Right lobe of liver (tissue), 4 donors: ENCODE results near the gene EPHA3.

Experiments
- POLR2A ChIP-seq: fragments of 450-650 bp; IDR thresholded peaks from one replicate; pipeline ENCODE4 v1.6.1; 2017; ENCODE audit warnings: antibody characterized with exemption, mild to moderate bottlenecking
- TF ChIP-seq, protein P1 (sequence below), 4 donors: fragments of 200-600 bp in 3 of 4; fragments of 450-650 bp in 1 of 4; IDR thresholded peaks; one replicate each; pipeline versions ENCODE4 v1.5.1 to v1.8.0; 2016 to 2022; ENCODE audit warnings: antibody characterized with exemption in 4 of 4, mild to moderate bottlenecking in 2 of 4
- donor health status: DM: no; HTN: no; CAD: no.
- donor health status: DM: no; HTN: no; CAD: no.
- donor health status: DM: no; HTN: yes; CAD: no.

DNA sequence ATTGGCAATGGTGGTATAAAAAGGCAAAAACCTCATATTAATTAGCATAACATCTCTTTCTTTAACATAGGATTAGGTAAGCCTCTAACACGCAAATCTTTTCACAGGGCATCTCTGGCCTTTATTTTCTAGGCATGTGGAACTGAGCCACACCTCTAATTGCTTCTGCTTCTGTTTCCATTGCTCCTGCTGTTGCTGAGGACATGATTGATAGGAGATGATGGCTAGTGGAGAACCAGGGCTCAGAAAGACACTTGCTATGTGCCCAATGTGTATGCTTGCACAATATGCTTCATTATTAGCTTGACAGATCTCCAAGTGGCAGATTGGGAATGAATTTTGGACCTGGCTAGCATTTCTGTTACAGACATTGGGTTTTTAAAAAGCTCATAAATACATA, 114.5 kb downstream of the EPHA3 start:
- TF ChIP-seq, protein P1, sequence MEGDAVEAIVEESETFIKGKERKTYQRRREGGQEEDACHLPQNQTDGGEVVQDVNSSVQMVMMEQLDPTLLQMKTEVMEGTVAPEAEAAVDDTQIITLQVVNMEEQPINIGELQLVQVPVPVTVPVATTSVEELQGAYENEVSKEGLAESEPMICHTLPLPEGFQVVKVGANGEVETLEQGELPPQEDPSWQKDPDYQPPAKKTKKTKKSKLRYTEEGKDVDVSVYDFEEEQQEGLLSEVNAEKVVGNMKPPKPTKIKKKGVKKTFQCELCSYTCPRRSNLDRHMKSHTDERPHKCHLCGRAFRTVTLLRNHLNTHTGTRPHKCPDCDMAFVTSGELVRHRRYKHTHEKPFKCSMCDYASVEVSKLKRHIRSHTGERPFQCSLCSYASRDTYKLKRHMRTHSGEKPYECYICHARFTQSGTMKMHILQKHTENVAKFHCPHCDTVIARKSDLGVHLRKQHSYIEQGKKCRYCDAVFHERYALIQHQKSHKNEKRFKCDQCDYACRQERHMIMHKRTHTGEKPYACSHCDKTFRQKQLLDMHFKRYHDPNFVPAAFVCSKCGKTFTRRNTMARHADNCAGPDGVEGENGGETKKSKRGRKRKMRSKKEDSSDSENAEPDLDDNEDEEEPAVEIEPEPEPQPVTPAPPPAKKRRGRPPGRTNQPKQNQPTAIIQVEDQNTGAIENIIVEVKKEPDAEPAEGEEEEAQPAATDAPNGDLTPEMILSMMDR (IDR thresholded peaks at IDR 0.05), result no peak
- no peak for TF ChIP-seq POLR2A
